Keratinocyte (primary cell): ENCODE data around the gene SYCN. TPM values are rescaled to one million over a fixed set of nuclear protein-coding genes. Genes with fewer than 3 reads are reported as not detected.

Source experiments
- DNase-seq: peaks from one replicate; pipeline ENCODE4 v3.0.0-alpha.2; 2011; ENCODE audit warnings: low read depth, missing footprints, low spot score
- FAIRE-seq: peaks from 2 replicates; lab custom pipeline; 2011; peaks lifted over from hg19 to GRCh38; lab: Jason Lieb, UNC
- H2AFZ ChIP-seq: 2 replicates; pipeline ENCODE4 v1.6.0; 2012; ENCODE audit warnings: low read length, control low read depth, inconsistent platforms; ENCODE audit not compliant: control insufficient read depth
- H3K27ac ChIP-seq: 2 replicates; pipeline ENCODE4 v1.5.1; 2011; ENCODE audit warnings: low read length; ENCODE audit not compliant: control insufficient read depth, insufficient read depth
- H3K27me3 ChIP-seq: 3 replicates; pipeline ENCODE4 v1.6.0; 2011; ENCODE audit warnings: low read length; ENCODE audit not compliant: control insufficient read depth, insufficient read depth; ENCODE audit errors: extremely low read depth
- H3K36me3 ChIP-seq, 2 experiments: 2 replicates in 1 of 2; 3 replicates in 1 of 2; pipeline ENCODE4 v1.5.1; 2011; ENCODE audit warnings: low read length in 2 of 2, mild to moderate bottlenecking in 1 of 2; ENCODE audit not compliant: control insufficient read depth in 2 of 2, insufficient read depth in 2 of 2; ENCODE audit errors: extremely low read depth in 1 of 2
- H3K4me1 ChIP-seq: 3 replicates; pipeline ENCODE4 v1.5.1; 2011; ENCODE audit warnings: low read length; ENCODE audit not compliant: control insufficient read depth, insufficient read depth; ENCODE audit errors: extremely low read depth
- H3K4me2 ChIP-seq: 3 replicates; pipeline ENCODE4 v1.6.0; 2011; ENCODE audit warnings: low read depth, low read length; ENCODE audit not compliant: control insufficient read depth, insufficient read depth; ENCODE audit errors: extremely low read depth
- H3K4me3 ChIP-seq, 3 experiments: fragments of 200-600 bp in 1 of 3; sonication (generic) in 1 of 3; 2 replicates in 2 of 3; 3 replicates in 1 of 3; pipeline ENCODE4 v1.5.1; 2011 to 2016; ENCODE audit warnings: low read length in 3 of 3, mild to moderate bottlenecking in 3 of 3, control low read depth in 2 of 3, inconsistent platforms in 1 of 3, low read depth in 1 of 3, mixed read lengths in 1 of 3, mixed run types in 1 of 3, moderate library complexity in 1 of 3; ENCODE audit not compliant: control insufficient read depth in 2 of 3, insufficient read depth in 2 of 3; ENCODE audit errors: extremely low read depth in 1 of 3
- H3K79me2 ChIP-seq: 2 replicates; pipeline ENCODE4 v1.6.0; 2012; ENCODE audit warnings: low read length; ENCODE audit not compliant: control insufficient read depth, insufficient read depth
- H3K9ac ChIP-seq: 3 replicates; pipeline ENCODE4 v1.6.0; 2011; ENCODE audit warnings: low read length; ENCODE audit not compliant: control insufficient read depth, insufficient read depth; ENCODE audit errors: extremely low read depth
- H3K9me1 ChIP-seq: 3 replicates; pipeline ENCODE4 v1.6.0; 2011; ENCODE audit warnings: low read length; ENCODE audit not compliant: control insufficient read depth, insufficient read depth; ENCODE audit errors: extremely low read depth
- H3K9me3 ChIP-seq: 2 replicates; pipeline ENCODE4 v1.5.1; 2012; ENCODE audit warnings: low read depth, low read length; ENCODE audit not compliant: control insufficient read depth
- H4K20me1 ChIP-seq: 3 replicates; pipeline ENCODE4 v1.6.0; 2011; ENCODE audit warnings: low read length; ENCODE audit not compliant: control insufficient read depth, insufficient read depth; ENCODE audit errors: extremely low read depth
- EZH2 ChIP-seq: IDR thresholded peaks from one replicate; pipeline ENCODE4 v1.6.1; 2012; ENCODE audit warnings: inconsistent platforms, mild to moderate bottlenecking, low read length, moderate library complexity
- dilution Hi-C: fragments of 300-500 bp; cut with MboI; formaldehyde crosslinking; loops from one replicate; pipeline ENCODE4 v1.7.0; 2020; ENCODE audit warnings: low sequenced_read_pairs; ENCODE audit not compliant: extremely low pct_ligation_motif_present
- polyA plus RNA-seq, 5 experiments: library from polyadenylated mRNA; depleted of rRNA in 3 of 5; stranded (reverse) in 3 of 5; stranded (forward) in 1 of 5; unstranded in 1 of 5; fragments of >200 nt; gene quantifications; 1 replicate in 1 of 5; 2 replicates in 3 of 5; 3 replicates in 1 of 5; pipeline versions ENCODE4 v1.2.1 to v1.2.3, GENCODE V29; 2011 to 2012; ENCODE audit warnings: missing spikeins in 2 of 5, low read depth in 1 of 5, low replicate concordance in 1 of 5
- TF ChIP-seq, protein P1 (sequence below), 3 experiments: IDR thresholded peaks in 1 of 3; conservative IDR thresholded peaks in 1 of 3; optimal IDR thresholded peaks in 1 of 3; 2 replicates in 2 of 3; 3 replicates in 1 of 3; pipeline versions ENCODE3 to v1.5.1; 2011; ENCODE audit warnings: low read length in 3 of 3, mild to moderate bottlenecking in 3 of 3, moderate library complexity in 2 of 3, control low read depth in 1 of 3, inconsistent platforms in 1 of 3; ENCODE audit not compliant: insufficient read depth in 2 of 3; ENCODE audit errors: extremely low read depth in 1 of 3

Gene SYCN
- polyA plus RNA-seq, 1 donor (not counting 4 experiments of a cell fraction or from before 2014, with no cell fraction given) = not detected

DNA sequence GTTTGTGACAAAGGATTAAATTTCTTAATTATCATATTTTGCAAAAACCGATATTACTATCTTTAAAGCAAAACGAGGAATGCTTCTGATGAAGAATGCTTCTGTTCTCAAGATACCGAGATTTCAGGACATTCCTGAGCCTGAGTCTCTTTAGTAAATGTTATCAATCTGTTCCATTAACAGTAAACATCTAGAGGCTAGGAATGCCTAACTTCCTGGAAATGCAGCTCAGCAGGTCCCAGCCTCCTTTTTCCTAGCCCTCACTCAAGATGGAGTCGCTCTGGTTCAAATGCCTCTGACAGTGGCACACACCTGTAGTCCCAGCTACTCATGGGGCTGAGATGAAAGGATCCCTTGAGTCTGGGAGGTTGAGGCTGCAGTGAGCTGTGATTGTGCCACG, 47.0 kb upstream of the SYCN start:
- H3K9me3 ChIP-seq = no peaks in the 10 kb centered on the region
- no peak overlapping the region for H3K4me2 ChIP-seq
- FAIRE-seq (no peak), DNase-seq (no peak)
- no peaks in the 10 kb centered on the region for H3K79me2 ChIP-seq
- H3K36me3 ChIP-seq = no peaks in the 10 kb centered on the region
- peaks cover 3% of the 10 kb centered on the region for H3K4me1 ChIP-seq
- H3K27ac ChIP-seq = no peak overlapping the region
- no peaks in the 10 kb centered on the region for H4K20me1 ChIP-seq
- no peak overlapping the region for H3K9ac ChIP-seq
- H3K4me3 ChIP-seq = no peak overlapping the region
- dilution Hi-C loops = no loop called here
- TF ChIP-seq EZH2 = no peak
- TF ChIP-seq, protein P1, sequence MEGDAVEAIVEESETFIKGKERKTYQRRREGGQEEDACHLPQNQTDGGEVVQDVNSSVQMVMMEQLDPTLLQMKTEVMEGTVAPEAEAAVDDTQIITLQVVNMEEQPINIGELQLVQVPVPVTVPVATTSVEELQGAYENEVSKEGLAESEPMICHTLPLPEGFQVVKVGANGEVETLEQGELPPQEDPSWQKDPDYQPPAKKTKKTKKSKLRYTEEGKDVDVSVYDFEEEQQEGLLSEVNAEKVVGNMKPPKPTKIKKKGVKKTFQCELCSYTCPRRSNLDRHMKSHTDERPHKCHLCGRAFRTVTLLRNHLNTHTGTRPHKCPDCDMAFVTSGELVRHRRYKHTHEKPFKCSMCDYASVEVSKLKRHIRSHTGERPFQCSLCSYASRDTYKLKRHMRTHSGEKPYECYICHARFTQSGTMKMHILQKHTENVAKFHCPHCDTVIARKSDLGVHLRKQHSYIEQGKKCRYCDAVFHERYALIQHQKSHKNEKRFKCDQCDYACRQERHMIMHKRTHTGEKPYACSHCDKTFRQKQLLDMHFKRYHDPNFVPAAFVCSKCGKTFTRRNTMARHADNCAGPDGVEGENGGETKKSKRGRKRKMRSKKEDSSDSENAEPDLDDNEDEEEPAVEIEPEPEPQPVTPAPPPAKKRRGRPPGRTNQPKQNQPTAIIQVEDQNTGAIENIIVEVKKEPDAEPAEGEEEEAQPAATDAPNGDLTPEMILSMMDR (optimal IDR thresholded peaks at IDR 0.05 in 1 of 3, IDR thresholded peaks at IDR 0.05 in 1 of 3, conservative IDR thresholded peaks at IDR 0.05 in 1 of 3; ENCODE audit: extremely low read depth in 1 of 3, insufficient read depth in 2 of 3, low read length in 3 of 3) = no peak
- H3K27me3 ChIP-seq = peaks cover 24% of the 10 kb centered on the region
- H3K9me1 ChIP-seq = no peaks in the 10 kb centered on the region
- no peak overlapping the region for H2AFZ ChIP-seq

DNA sequence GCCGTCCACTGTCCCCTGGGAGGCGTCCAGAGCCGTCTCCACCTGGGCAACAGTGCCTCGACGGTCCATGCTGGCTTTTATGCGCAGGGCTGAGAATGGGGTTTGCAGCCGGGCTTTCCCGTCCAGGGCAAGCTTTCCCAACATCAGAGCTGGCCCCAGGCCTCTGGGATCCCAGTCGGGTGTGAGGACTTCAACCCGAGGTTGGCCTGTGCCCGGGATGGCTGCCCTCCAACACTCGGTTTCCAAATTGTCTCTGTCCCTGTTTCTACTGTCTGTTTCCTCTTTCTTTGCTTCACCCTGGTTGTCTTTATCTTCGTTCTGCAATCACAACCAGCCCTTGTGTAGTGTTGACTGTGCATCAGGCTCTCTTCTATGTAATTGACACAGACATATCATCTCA, 44.7 kb upstream of the SYCN start, which contains the start of gene IFNL4:
Gene IFNL4, minus strand, starts transcription at position 51 of the 400 bp plus-strand sequence.
- Histone ChIP-seq H3K79me2 (no peaks in the 10 kb centered on the region), H3K4me2 (peak within 1 kb of the TSS; percentile 27), H3K9me1 (no peaks in the 10 kb centered on the region), H3K9ac (no peak within 1 kb of the TSS), H3K36me3 (no peaks in the 10 kb centered on the region), H3K4me1 (peaks cover 3% of the 10 kb centered on the region), H3K27ac (no peak within 1 kb of the TSS), H3K9me3 (no peaks in the 10 kb centered on the region), H4K20me1 (no peaks in the 10 kb centered on the region), H2AFZ (peak within 1 kb of the TSS; percentile 15), H3K27me3 (peaks cover 24% of the 10 kb centered on the region), H3K4me3 (no peak within 1 kb of the TSS)
- TF ChIP-seq, protein P1 (optimal IDR thresholded peaks at IDR 0.05 in 1 of 3, IDR thresholded peaks at IDR 0.05 in 1 of 3, conservative IDR thresholded peaks at IDR 0.05 in 1 of 3; ENCODE audit: extremely low read depth in 1 of 3, insufficient read depth in 2 of 3, low read length in 3 of 3) = no peak
- TF ChIP-seq EZH2 = no peak
- FAIRE-seq (no peak), DNase-seq (no peak)
- dilution Hi-C loops = no loop called here
